Measurements from ENCODE around the gene TIGD2.

Gene TIGD2

DNA sequence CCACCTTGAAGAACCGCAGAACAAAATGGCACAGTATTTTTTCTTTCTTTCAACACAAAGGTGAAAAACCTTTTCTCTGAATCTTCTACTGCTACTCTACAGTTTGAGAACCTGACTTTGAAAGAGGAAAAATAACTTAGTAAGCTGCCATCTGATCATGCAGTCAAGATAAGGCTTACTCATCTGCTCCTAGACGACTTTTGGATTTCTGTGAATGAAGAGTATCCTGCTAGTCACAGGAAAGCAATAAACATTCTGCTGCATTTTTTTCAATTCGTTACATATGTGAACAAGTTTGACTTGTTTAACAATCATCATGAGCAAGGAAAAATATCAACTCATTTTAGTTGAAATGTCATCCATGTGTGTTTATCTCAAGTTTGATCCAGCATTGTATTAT, 25.2 kb downstream of the TIGD2 start:
- no peak overlapping the region for H2AFZ ChIP-seq (ENCODE audit: low read length)

DNA sequence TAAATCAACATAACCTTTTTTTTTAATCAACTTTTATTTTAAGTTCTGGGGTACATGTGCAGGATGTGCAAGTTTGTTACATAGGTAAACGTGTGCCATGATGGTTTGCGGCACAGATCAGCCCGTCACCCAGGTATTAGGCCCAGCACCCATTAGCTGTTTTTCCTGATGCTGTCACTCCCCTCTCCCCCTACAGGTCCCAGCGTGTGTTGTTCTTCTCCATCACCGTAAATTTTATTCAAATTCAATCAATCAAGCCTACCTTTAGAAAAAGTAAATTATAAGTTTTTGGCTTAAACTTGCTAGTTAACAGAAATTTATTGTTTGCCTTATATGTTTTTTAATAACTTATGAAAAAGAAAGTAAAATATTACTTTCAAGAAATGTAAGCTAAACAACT, 25.9 kb downstream of the TIGD2 start:
- H3K4me2 ChIP-seq (ENCODE audit: low read depth, low read length, poor library complexity, severe bottlenecking): no peak overlapping the region
- H3K9ac ChIP-seq (ENCODE audit: low read depth, low read length, poor library complexity, severe bottlenecking): no peak overlapping the region
- no peaks in the 10 kb centered on the region for H3K79me2 ChIP-seq (ENCODE audit: insufficient read depth, low read length)
- no peaks in the 10 kb centered on the region for H4K20me1 ChIP-seq (ENCODE audit: insufficient read depth, low read length, poor library complexity, severe bottlenecking)
- H3F3A ChIP-seq (ENCODE audit: low read depth): no peaks in the 10 kb centered on the region
- H2AFZ ChIP-seq (ENCODE audit: low read length): no peak overlapping the region
- H3K36me3 ChIP-seq (ENCODE audit: insufficient read depth, low read length): no peaks in the 10 kb centered on the region
- TF ChIP-seq, protein P1, sequence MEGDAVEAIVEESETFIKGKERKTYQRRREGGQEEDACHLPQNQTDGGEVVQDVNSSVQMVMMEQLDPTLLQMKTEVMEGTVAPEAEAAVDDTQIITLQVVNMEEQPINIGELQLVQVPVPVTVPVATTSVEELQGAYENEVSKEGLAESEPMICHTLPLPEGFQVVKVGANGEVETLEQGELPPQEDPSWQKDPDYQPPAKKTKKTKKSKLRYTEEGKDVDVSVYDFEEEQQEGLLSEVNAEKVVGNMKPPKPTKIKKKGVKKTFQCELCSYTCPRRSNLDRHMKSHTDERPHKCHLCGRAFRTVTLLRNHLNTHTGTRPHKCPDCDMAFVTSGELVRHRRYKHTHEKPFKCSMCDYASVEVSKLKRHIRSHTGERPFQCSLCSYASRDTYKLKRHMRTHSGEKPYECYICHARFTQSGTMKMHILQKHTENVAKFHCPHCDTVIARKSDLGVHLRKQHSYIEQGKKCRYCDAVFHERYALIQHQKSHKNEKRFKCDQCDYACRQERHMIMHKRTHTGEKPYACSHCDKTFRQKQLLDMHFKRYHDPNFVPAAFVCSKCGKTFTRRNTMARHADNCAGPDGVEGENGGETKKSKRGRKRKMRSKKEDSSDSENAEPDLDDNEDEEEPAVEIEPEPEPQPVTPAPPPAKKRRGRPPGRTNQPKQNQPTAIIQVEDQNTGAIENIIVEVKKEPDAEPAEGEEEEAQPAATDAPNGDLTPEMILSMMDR (conservative IDR thresholded peaks at IDR 0.05; ENCODE audit: low read length): no peak
- TF ChIP-seq EZH2phosphoT487 (IDR thresholded peaks at IDR 0.05; ENCODE audit: borderline replicate concordance): no peak
- H3K27me3 ChIP-seq (ENCODE audit: insufficient read depth, low read length, poor library complexity, severe bottlenecking): no peaks in the 10 kb centered on the region
- H3K9me2 ChIP-seq (replicated peaks; ENCODE audit: low read depth, low read length): no peaks in the 10 kb centered on the region
- no peaks in the 10 kb centered on the region for H3K9me3 ChIP-seq (ENCODE audit: insufficient read depth, low read depth, low read length)
- no peak overlapping the region for H3K4me3 ChIP-seq (ENCODE audit: low read length, poor library complexity, severe bottlenecking)
- H3K4me1 ChIP-seq (ENCODE audit: insufficient read depth, low read length, poor library complexity, severe bottlenecking): no peaks in the 10 kb centered on the region

More for the DNA sequence above, 25.2 kb downstream of the TIGD2 start:
- H3K9me2 ChIP-seq (replicated peaks; ENCODE audit: low read depth, low read length): no peaks in the 10 kb centered on the region
- no peaks in the 10 kb centered on the region for H4K20me1 ChIP-seq (ENCODE audit: insufficient read depth, low read length, poor library complexity, severe bottlenecking)
- TF ChIP-seq, protein P1 (conservative IDR thresholded peaks at IDR 0.05; ENCODE audit: low read length): no peak
- TF ChIP-seq EZH2phosphoT487 (IDR thresholded peaks at IDR 0.05; ENCODE audit: borderline replicate concordance): no peak
- H3K4me1 ChIP-seq (ENCODE audit: insufficient read depth, low read length, poor library complexity, severe bottlenecking): no peaks in the 10 kb centered on the region
- H3K4me3 ChIP-seq (ENCODE audit: low read length, poor library complexity, severe bottlenecking): no peak overlapping the region
- no peaks in the 10 kb centered on the region for H3K27me3 ChIP-seq (ENCODE audit: insufficient read depth, low read length, poor library complexity, severe bottlenecking)
- H3K9me3 ChIP-seq (ENCODE audit: insufficient read depth, low read depth, low read length): no peaks in the 10 kb centered on the region
- no peaks in the 10 kb centered on the region for H3F3A ChIP-seq (ENCODE audit: low read depth)
- H3K4me2 ChIP-seq (ENCODE audit: low read depth, low read length, poor library complexity, severe bottlenecking): no peak overlapping the region
- no peak overlapping the region for H3K9ac ChIP-seq (ENCODE audit: low read depth, low read length, poor library complexity, severe bottlenecking)
- no peaks in the 10 kb centered on the region for H3K79me2 ChIP-seq (ENCODE audit: insufficient read depth, low read length)
- H3K36me3 ChIP-seq (ENCODE audit: insufficient read depth, low read length): no peaks in the 10 kb centered on the region

DNA sequence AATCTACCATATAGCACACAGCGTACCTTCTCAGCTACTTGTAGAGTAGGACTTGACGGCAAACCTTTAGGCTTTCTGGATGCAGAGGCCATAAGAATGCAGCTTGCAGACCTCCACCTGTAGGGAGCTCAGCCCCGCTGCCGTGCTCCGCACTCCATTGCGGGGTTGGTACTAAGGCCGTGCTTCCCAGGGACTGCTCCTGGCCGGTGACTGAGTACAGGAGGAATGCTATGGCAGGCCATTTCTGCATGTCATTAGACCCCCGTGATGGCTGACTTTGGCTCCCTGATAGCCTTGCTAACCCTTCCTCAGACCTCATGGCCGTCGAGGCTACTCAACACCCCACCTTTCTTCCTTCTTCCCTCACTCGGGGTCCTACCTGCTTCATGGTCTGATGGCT, 26.4 kb downstream of the TIGD2 start:
- no peaks in the 10 kb centered on the region for H3K9me3 ChIP-seq (ENCODE audit: insufficient read depth, low read depth, low read length)
- no peaks in the 10 kb centered on the region for H3K36me3 ChIP-seq (ENCODE audit: insufficient read depth, low read length)
- no peak overlapping the region for H2AFZ ChIP-seq (ENCODE audit: low read length)
- TF ChIP-seq, protein P1 (conservative IDR thresholded peaks at IDR 0.05; ENCODE audit: low read length): no peak
- TF ChIP-seq EZH2phosphoT487 (IDR thresholded peaks at IDR 0.05; ENCODE audit: borderline replicate concordance): no peak
- H3F3A ChIP-seq (ENCODE audit: low read depth): no peaks in the 10 kb centered on the region
- no peaks in the 10 kb centered on the region for H4K20me1 ChIP-seq (ENCODE audit: insufficient read depth, low read length, poor library complexity, severe bottlenecking)
- no peak overlapping the region for H3K4me3 ChIP-seq (ENCODE audit: low read length, poor library complexity, severe bottlenecking)
- H3K9me2 ChIP-seq (replicated peaks; ENCODE audit: low read depth, low read length): no peaks in the 10 kb centered on the region
- no peak overlapping the region for H3K9ac ChIP-seq (ENCODE audit: low read depth, low read length, poor library complexity, severe bottlenecking)
- no peak overlapping the region for H3K4me2 ChIP-seq (ENCODE audit: low read depth, low read length, poor library complexity, severe bottlenecking)
- H3K27me3 ChIP-seq (ENCODE audit: insufficient read depth, low read length, poor library complexity, severe bottlenecking): no peaks in the 10 kb centered on the region
- H3K4me1 ChIP-seq (ENCODE audit: insufficient read depth, low read length, poor library complexity, severe bottlenecking): no peaks in the 10 kb centered on the region
- no peaks in the 10 kb centered on the region for H3K79me2 ChIP-seq (ENCODE audit: insufficient read depth, low read length)

All from Loucy (cell line).